Left lung (tissue), 10 donors: ENCODE data around the gene LLGL2. TPM values are rescaled to one million over a fixed set of nuclear protein-coding genes. Genes with fewer than 3 reads are reported as not detected.
A peak's percentile ranks its signal among the peaks of the same experiment; 100 is the strongest.

Experiments
- ATAC-seq: fragments of 200-7000 bp; cut with Tn5 transposase; one replicate; pipeline ENCODE4 v1.9.1; 2020; ENCODE audit warnings: moderate library complexity
- DNase-seq, 4 donors: peaks; one replicate each; pipeline ENCODE4 v3.0.0-alpha.2; 2013 to 2020
- H3K27ac ChIP-seq, 2 donors: fragments of 200-600 bp; sonication (generic) in 1 of 2; one replicate each; pipeline versions ENCODE4 v1.5.0 to v1.8.0; 2020 to 2021
- H3K27me3 ChIP-seq, 2 donors: fragments of 200-600 bp; sonication (generic) in 1 of 2; one replicate each; pipeline versions ENCODE4 v1.5.0 to v1.8.0; 2020 to 2021
- H3K36me3 ChIP-seq, 2 donors: fragments of 200-600 bp; sonication (generic) in 1 of 2; one replicate each; pipeline versions ENCODE4 v1.5.0 to v1.8.0; 2020 to 2021
- H3K4me1 ChIP-seq, 2 donors: fragments of 200-600 bp; one replicate each; pipeline ENCODE4 v1.8.0; 2021
- H3K4me3 ChIP-seq, 2 donors: fragments of 200-600 bp; sonication (generic) in 1 of 2; one replicate each; pipeline versions ENCODE4 v1.5.0 to v1.8.0; 2020 to 2021; ENCODE audit warnings: mild to moderate bottlenecking in 1 of 2
- H3K9me3 ChIP-seq, 2 donors: fragments of 200-600 bp; sonication (generic) in 1 of 2; one replicate each; pipeline versions ENCODE4 v1.5.0 to v1.8.0; 2020 to 2021
- intact Hi-C, 2 donors: fragments of 100-400 bp; cut with DNase I; formaldehyde crosslinking; loops; one replicate each; pipeline versions ENCODE4 v1.11.2 to v1.14.2; 2022
- polyA plus RNA-seq, 6 donors: library from polyadenylated mRNA; unstranded; fragments of 120-200 nt; gene quantifications; one replicate each; pipeline ENCODE4 v1.2.1, GENCODE V29; 2013; ENCODE audit not compliant: insufficient read length in 6 of 6
- total RNA-seq, 2 donors: library from RNA; stranded (reverse); fragmentation: NEBNext Ultra II Directional; extraction: Animal tissue kit (Norgen Biotek cat#: 25700); gene quantifications; one replicate each; pipeline ENCODE4 v1.2.1, GENCODE V29; 2021
- TF ChIP-seq, protein P1 (sequence below), 2 donors: fragments of 200-600 bp; sonication (generic) in 1 of 2; IDR thresholded peaks; one replicate each; pipeline versions ENCODE4 v1.5.0 to v1.8.0; 2021; ENCODE audit warnings: antibody characterized with exemption in 2 of 2
- donor health status: DM: no; HTN: yes; CAD: no.
- donor health status: DM: no; HTN: no; CAD: no.

Gene LLGL2
- total and polyA plus RNA-seq, 8 donors = 38.0 to 173 (median 53.1) TPM

DNA sequence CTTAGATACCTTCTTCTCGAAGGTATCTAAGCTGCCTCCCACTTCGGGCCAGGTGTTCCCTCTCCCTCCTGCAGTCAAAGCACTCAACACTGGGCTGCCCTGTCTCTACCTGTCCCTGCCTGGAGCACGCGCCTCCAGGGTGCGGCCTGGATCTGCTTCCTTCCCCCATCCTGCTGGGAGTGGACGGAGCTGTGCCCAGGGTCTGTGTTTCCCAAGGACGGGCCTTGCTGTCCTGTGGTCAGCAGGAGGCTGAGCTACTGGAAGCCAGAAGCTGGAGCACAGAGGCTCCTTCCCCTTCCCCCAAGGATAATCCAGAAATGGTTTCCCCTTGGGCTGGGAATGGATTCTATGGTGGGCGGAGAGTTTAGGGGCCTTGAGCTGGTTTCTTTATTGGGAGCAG is 16.7 kb downstream of the LLGL2 start:
- H3K27me3 ChIP-seq = no peaks in the 10 kb centered on the region
- ATAC-seq (peak; percentile 61), DNase-seq (no peak)
- intact Hi-C loops = no loop called here
- no peaks in the 10 kb centered on the region for H3K9me3 ChIP-seq
- H3K4me3 ChIP-seq = no peak overlapping the region
- H3K4me1 ChIP-seq = peaks cover 0 to 5% of the 10 kb centered on the region in 2 donors
- peaks cover 0 to 8% of the 10 kb centered on the region in 2 donors for H3K36me3 ChIP-seq
- H3K27ac ChIP-seq = no peak overlapping the region
- TF ChIP-seq, protein P1, sequence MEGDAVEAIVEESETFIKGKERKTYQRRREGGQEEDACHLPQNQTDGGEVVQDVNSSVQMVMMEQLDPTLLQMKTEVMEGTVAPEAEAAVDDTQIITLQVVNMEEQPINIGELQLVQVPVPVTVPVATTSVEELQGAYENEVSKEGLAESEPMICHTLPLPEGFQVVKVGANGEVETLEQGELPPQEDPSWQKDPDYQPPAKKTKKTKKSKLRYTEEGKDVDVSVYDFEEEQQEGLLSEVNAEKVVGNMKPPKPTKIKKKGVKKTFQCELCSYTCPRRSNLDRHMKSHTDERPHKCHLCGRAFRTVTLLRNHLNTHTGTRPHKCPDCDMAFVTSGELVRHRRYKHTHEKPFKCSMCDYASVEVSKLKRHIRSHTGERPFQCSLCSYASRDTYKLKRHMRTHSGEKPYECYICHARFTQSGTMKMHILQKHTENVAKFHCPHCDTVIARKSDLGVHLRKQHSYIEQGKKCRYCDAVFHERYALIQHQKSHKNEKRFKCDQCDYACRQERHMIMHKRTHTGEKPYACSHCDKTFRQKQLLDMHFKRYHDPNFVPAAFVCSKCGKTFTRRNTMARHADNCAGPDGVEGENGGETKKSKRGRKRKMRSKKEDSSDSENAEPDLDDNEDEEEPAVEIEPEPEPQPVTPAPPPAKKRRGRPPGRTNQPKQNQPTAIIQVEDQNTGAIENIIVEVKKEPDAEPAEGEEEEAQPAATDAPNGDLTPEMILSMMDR (IDR thresholded peaks at IDR 0.05) = no peak

DNA sequence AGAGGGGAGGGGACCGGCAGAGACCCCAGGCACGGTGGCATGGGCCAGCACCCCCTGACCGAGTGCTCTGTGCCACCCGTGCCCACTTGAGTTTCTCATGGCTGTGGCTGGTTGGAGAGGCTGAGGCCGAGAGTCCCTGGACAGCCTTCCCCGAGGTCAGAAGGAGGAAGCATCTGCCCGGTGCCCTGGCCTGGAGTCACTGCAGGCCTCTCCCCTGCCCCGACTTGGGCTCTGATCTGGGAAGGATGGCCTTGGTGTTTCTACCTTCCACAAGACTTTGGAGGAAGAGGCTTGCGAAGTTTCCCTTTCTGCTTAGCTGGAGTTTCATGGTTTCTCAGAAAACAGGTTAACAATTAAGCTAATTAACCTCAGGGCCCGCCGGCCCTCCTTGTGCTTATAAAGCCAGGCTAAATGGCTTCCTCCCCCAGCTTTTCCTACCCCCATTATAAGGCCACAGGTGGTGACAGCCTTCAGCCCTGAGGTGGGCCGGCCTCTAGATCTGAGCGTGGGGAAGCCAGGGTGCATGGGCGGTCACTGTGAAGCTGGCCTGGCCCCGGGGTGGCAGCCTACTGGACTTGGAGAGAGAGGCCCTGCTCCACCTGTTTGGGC is 17.3 kb downstream of the LLGL2 start:
- TF ChIP-seq, protein P1 (IDR thresholded peaks at IDR 0.05) = no peak
- no peak for DNase-seq
- H3K9me3 ChIP-seq = no peaks in the 10 kb centered on the region
- peak; percentile 38 for ATAC-seq
- H3K27me3 ChIP-seq = no peaks in the 10 kb centered on the region
- no peak overlapping the region for H3K4me3 ChIP-seq
- intact Hi-C loops = no loop called here
- H3K36me3 ChIP-seq = peaks cover 0 to 8% of the 10 kb centered on the region in 2 donors
- H3K27ac ChIP-seq = no peak overlapping the region
- peaks cover 0 to 5% of the 10 kb centered on the region in 2 donors for H3K4me1 ChIP-seq

DNA sequence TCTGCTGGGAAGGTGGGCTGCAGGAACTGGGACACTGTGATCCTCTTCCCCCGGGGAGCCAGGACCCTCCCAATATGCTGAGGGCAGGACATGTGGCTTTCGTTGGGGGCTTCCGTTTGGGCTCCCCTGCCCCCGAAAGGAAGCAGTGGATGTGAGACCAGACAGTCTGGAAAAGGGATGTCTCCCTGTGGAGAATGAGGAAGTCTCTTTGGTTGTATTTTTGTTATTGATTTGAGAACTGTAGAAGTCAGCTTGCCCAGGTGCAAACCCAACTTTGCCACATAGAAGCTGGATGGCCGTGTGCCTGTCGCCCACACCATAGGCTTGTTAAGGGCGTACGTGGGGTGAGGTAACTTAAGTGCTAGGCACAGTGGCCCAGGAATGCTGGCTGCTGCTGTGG is 18.8 kb downstream of the LLGL2 start:
- intact Hi-C loops = no loop called here
- Histone ChIP-seq H3K27ac (no peak overlapping the region), H3K27me3 (no peaks in the 10 kb centered on the region), H3K4me3 (no peak overlapping the region), H3K9me3 (no peaks in the 10 kb centered on the region), H3K36me3 (peaks cover 0 to 8% of the 10 kb centered on the region in 2 donors), H3K4me1 (peaks cover 0 to 5% of the 10 kb centered on the region in 2 donors)
- DNase-seq (no peak), ATAC-seq (no peak)
- TF ChIP-seq, protein P1 (IDR thresholded peaks at IDR 0.05) = no peak

DNA sequence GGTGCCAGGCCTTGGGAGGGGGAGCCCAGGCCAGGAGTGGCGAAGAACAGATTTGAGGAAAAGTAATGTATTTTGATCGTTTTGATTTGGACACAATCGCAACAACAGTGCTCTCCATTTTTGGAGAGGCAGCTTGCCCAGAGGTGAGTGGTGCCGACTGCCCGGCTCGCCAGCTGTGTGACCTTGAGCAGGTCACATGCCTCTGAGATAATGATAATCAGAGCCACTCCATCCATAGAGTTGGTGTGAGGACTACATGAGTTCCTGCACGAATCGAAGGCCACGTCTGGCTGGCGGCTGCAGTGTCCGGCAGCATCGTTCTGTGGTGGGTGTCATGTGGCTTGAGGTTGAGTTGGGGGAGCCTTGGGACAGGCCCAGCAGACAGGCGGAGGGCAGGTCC is 20.7 kb downstream of the LLGL2 start:
- Histone ChIP-seq H3K4me1 (peaks cover 0 to 5% of the 10 kb centered on the region in 2 donors), H3K27ac (no peak overlapping the region), H3K27me3 (no peaks in the 10 kb centered on the region), H3K4me3 (no peak overlapping the region), H3K36me3 (peaks cover 0 to 8% of the 10 kb centered on the region in 2 donors), H3K9me3 (no peaks in the 10 kb centered on the region)
- TF ChIP-seq, protein P1 (IDR thresholded peaks at IDR 0.05) = no peak
- DNase-seq = no peak
- intact Hi-C loops = no loop called here
- no peak for ATAC-seq

DNA sequence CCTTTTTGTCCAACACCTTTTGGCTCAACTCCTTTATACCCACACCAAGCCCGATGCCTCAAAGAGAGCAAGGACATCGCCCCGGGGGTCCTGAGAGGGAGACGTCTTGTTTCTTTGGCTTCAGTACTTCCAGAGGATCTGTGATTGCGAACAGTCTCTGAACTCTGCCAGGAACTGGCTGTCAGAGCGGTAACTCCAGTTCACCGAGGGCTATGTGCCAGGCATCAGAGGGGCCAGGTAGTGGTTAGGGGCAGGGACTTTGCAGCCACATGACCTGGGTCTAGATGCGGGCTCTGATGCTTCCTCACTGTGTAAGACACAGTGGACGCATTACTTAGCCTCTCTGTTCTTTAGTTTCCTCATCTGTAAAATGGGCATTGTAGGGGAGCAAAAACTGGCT is 21.6 kb downstream of the LLGL2 start:
- peaks cover 0 to 5% of the 10 kb centered on the region in 2 donors for H3K4me1 ChIP-seq
- no peak overlapping the region for H3K4me3 ChIP-seq
- peaks cover 0 to 8% of the 10 kb centered on the region in 2 donors for H3K36me3 ChIP-seq
- ATAC-seq = no peak
- no peaks in the 10 kb centered on the region for H3K27me3 ChIP-seq
- DNase-seq = no peak
- H3K9me3 ChIP-seq = no peaks in the 10 kb centered on the region
- H3K27ac ChIP-seq = no peak overlapping the region
- intact Hi-C loops = no loop called here
- TF ChIP-seq, protein P1 (IDR thresholded peaks at IDR 0.05) = no peak
